Suprapubic skin (tissue), 3 donors: Measurements from ENCODE around the gene RYR3.

Source experiments
- CTCF ChIP-seq, 2 donors: fragments of 200-600 bp in 1 of 2; fragments of 450-650 bp in 1 of 2; sonication (generic) in 1 of 2; IDR thresholded peaks; one replicate each; pipeline ENCODE4 v1.5.1; 2016 to 2019; ENCODE audit warnings: antibody characterized with exemption in 2 of 2, mild to moderate bottlenecking in 1 of 2, moderate library complexity in 1 of 2
- POLR2A ChIP-seq, 2 donors: fragments of 450-650 bp; IDR thresholded peaks; one replicate each; pipeline ENCODE4 v1.6.1; 2017; ENCODE audit warnings: antibody characterized with exemption in 2 of 2, mild to moderate bottlenecking in 2 of 2, moderate library complexity in 2 of 2

DNA sequence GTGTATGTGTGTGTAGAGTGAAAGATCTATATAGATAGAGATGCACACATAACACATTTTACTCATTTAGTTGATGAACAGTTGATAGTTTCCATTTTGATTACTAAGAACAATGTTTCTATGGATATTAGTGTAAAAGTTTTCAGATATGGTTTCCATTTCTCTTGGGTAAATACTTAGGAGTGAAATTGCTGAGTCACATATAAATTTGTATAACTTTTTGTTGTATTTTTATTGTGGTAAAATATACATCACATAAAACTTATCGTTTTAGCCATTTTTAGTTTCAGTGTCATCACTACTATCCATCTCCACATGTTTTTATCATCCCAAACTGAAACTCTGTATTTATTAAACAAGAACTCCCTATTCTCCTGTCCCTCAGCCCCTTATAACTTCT lies 258.3 kb downstream of the RYR3 start:
- no peak for TF ChIP-seq CTCF (IDR thresholded peaks at IDR 0.05)
- no peak for TF ChIP-seq POLR2A (IDR thresholded peaks at IDR 0.05)
